ENCODE data around the gene NEGR1.

The NEGR1 gene

DNA sequence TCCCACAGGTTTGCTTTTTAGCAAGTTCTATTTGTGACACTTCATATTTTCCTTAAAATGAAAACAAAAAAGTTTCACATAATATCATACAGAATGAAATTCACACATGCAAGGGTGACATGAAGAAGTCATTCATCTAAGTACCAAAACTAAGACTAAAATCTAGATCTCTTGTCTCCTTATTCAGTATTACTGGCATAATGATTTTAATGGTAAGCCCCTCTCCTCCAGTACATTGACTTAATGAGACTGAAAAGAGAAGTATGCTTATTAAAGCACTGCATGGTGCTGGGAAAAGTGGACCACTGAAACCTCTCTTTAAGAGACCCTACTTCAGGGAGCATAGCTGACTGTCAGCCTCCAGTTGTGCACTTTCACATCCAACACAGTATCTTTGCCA is 99.5 kb downstream of the NEGR1 start:
- Histone ChIP-seq H3K9ac (ENCODE audit: low read depth, low read length, poor library complexity, severe bottlenecking) (no peak overlapping the region), H3K9me2 (replicated peaks; ENCODE audit: low read depth, low read length) (no peaks in the 10 kb centered on the region), H2AFZ (ENCODE audit: low read length) (no peak overlapping the region), H3K4me2 (ENCODE audit: low read depth, low read length, poor library complexity, severe bottlenecking) (no peak overlapping the region), H3K36me3 (ENCODE audit: insufficient read depth, low read length) (no peaks in the 10 kb centered on the region), H3K4me1 (ENCODE audit: insufficient read depth, low read length, poor library complexity, severe bottlenecking) (no peaks in the 10 kb centered on the region), H3K79me2 (ENCODE audit: insufficient read depth, low read length) (no peaks in the 10 kb centered on the region), H3K27me3 (ENCODE audit: insufficient read depth, low read length, poor library complexity, severe bottlenecking) (no peaks in the 10 kb centered on the region), H3F3A (ENCODE audit: low read depth) (no peaks in the 10 kb centered on the region), H4K20me1 (ENCODE audit: insufficient read depth, low read length, poor library complexity, severe bottlenecking) (no peaks in the 10 kb centered on the region), H3K9me3 (ENCODE audit: insufficient read depth, low read depth, low read length) (no peaks in the 10 kb centered on the region), H3K4me3 (ENCODE audit: low read length, poor library complexity, severe bottlenecking) (no peak overlapping the region)
- TF ChIP-seq EZH2phosphoT487 (IDR thresholded peaks at IDR 0.05; ENCODE audit: borderline replicate concordance), result no peak
- TF ChIP-seq, protein P1, sequence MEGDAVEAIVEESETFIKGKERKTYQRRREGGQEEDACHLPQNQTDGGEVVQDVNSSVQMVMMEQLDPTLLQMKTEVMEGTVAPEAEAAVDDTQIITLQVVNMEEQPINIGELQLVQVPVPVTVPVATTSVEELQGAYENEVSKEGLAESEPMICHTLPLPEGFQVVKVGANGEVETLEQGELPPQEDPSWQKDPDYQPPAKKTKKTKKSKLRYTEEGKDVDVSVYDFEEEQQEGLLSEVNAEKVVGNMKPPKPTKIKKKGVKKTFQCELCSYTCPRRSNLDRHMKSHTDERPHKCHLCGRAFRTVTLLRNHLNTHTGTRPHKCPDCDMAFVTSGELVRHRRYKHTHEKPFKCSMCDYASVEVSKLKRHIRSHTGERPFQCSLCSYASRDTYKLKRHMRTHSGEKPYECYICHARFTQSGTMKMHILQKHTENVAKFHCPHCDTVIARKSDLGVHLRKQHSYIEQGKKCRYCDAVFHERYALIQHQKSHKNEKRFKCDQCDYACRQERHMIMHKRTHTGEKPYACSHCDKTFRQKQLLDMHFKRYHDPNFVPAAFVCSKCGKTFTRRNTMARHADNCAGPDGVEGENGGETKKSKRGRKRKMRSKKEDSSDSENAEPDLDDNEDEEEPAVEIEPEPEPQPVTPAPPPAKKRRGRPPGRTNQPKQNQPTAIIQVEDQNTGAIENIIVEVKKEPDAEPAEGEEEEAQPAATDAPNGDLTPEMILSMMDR (conservative IDR thresholded peaks at IDR 0.05; ENCODE audit: low read length), result no peak

DNA sequence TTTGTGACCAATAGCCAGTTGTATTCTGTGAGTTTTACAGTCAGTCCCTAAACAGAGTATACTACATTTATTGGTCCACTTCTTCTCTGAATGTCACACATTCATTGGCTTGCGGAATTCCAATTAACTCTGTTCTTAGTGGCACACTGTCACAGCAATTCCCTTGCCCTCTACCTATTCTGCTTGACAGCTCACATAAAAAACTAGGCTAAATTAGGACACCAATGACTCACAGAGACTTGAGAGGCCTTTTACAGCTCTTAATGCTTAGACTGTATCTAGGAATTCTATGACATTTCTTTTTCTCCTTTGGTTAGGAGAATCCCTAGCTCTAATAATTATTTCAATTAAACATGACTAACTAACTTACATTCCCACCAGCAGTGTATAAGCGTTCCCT is 104.1 kb downstream of the NEGR1 start:
- no peak overlapping the region for H2AFZ ChIP-seq (ENCODE audit: low read length)
- H3K79me2 ChIP-seq (ENCODE audit: insufficient read depth, low read length), result no peaks in the 10 kb centered on the region
- H3K9me3 ChIP-seq (ENCODE audit: insufficient read depth, low read depth, low read length), result no peaks in the 10 kb centered on the region
- H3K4me1 ChIP-seq (ENCODE audit: insufficient read depth, low read length, poor library complexity, severe bottlenecking), result no peaks in the 10 kb centered on the region
- H4K20me1 ChIP-seq (ENCODE audit: insufficient read depth, low read length, poor library complexity, severe bottlenecking), result no peaks in the 10 kb centered on the region
- no peaks in the 10 kb centered on the region for H3K36me3 ChIP-seq (ENCODE audit: insufficient read depth, low read length)
- H3K9ac ChIP-seq (ENCODE audit: low read depth, low read length, poor library complexity, severe bottlenecking), result no peak overlapping the region
- H3K27me3 ChIP-seq (ENCODE audit: insufficient read depth, low read length, poor library complexity, severe bottlenecking), result no peaks in the 10 kb centered on the region
- no peak overlapping the region for H3K4me3 ChIP-seq (ENCODE audit: low read length, poor library complexity, severe bottlenecking)
- no peaks in the 10 kb centered on the region for H3F3A ChIP-seq (ENCODE audit: low read depth)
- H3K4me2 ChIP-seq (ENCODE audit: low read depth, low read length, poor library complexity, severe bottlenecking), result no peak overlapping the region
- TF ChIP-seq, protein P1 (conservative IDR thresholded peaks at IDR 0.05; ENCODE audit: low read length), result no peak
- no peak for TF ChIP-seq EZH2phosphoT487 (IDR thresholded peaks at IDR 0.05; ENCODE audit: borderline replicate concordance)
- no peaks in the 10 kb centered on the region for H3K9me2 ChIP-seq (replicated peaks; ENCODE audit: low read depth, low read length)

DNA sequence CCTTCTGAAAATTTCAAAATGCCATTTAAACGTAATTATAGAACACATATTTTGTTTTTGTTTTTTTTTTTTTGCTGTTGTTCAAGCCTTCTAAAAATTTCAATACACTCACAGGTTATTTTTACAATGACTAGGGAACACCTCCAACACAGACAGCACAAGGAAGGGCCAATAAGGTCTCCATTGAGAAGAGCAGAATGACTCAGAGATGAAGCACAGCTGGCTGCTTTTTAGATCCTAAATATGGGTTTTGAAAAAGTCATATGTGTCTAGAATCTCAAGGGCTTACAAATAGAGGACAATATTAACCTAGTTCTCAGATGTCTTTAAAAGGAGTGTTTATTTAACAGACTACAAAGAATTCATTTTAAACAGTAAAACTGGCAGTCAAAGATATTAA is 104.6 kb downstream of the NEGR1 start:
- TF ChIP-seq, protein P1 (conservative IDR thresholded peaks at IDR 0.05; ENCODE audit: low read length), result no peak
- no peak for TF ChIP-seq EZH2phosphoT487 (IDR thresholded peaks at IDR 0.05; ENCODE audit: borderline replicate concordance)
- no peaks in the 10 kb centered on the region for H3K9me2 ChIP-seq (replicated peaks; ENCODE audit: low read depth, low read length)
- H3F3A ChIP-seq (ENCODE audit: low read depth), result no peaks in the 10 kb centered on the region
- H3K36me3 ChIP-seq (ENCODE audit: insufficient read depth, low read length), result no peaks in the 10 kb centered on the region
- no peaks in the 10 kb centered on the region for H3K9me3 ChIP-seq (ENCODE audit: insufficient read depth, low read depth, low read length)
- no peak overlapping the region for H3K9ac ChIP-seq (ENCODE audit: low read depth, low read length, poor library complexity, severe bottlenecking)
- H2AFZ ChIP-seq (ENCODE audit: low read length), result no peak overlapping the region
- no peaks in the 10 kb centered on the region for H3K27me3 ChIP-seq (ENCODE audit: insufficient read depth, low read length, poor library complexity, severe bottlenecking)
- no peak overlapping the region for H3K4me3 ChIP-seq (ENCODE audit: low read length, poor library complexity, severe bottlenecking)
- no peak overlapping the region for H3K4me2 ChIP-seq (ENCODE audit: low read depth, low read length, poor library complexity, severe bottlenecking)
- H4K20me1 ChIP-seq (ENCODE audit: insufficient read depth, low read length, poor library complexity, severe bottlenecking), result no peaks in the 10 kb centered on the region
- H3K79me2 ChIP-seq (ENCODE audit: insufficient read depth, low read length), result no peaks in the 10 kb centered on the region
- H3K4me1 ChIP-seq (ENCODE audit: insufficient read depth, low read length, poor library complexity, severe bottlenecking), result peaks cover under 1% of the 10 kb centered on the region

Data from Loucy (cell line).